Progenitor cell of endocrine pancreas (in vitro differentiated cells): ENCODE results near the gene ABCB10. TPM values are rescaled to one million over a fixed set of nuclear protein-coding genes. Genes with fewer than 3 reads are reported as not detected.
"Not testable (repeated sequence)": the region's sequence is repeated elsewhere in the genome, so short reads cannot be mapped to it uniquely, and the experiment has no call there.

Source experiments
- DNase-seq: peaks from one replicate; pipeline ENCODE4 v3.0.0; 2021; ENCODE audit warnings: low spot score; ENCODE audit not compliant: unreplicated experiment
- H3K27ac Mint-ChIP-seq: 2 replicates; pipeline ENCODE4 v1.8.0; 2021; ENCODE audit warnings: mild to moderate bottlenecking, moderate library complexity, mixed read lengths
- H3K27me3 Mint-ChIP-seq: 2 replicates; pipeline ENCODE4 v1.8.0; 2021; ENCODE audit warnings: mixed read lengths
- H3K36me3 Mint-ChIP-seq: 2 replicates; pipeline ENCODE4 v1.8.0; 2022; ENCODE audit warnings: mixed read lengths; ENCODE audit not compliant: insufficient read depth
- H3K4me1 Mint-ChIP-seq: 2 replicates; pipeline ENCODE4 v1.8.0; 2021; ENCODE audit warnings: low read depth, mixed read lengths
- H3K4me3 Mint-ChIP-seq: 2 replicates; pipeline ENCODE4 v1.8.0; 2021; ENCODE audit warnings: low read depth, mild to moderate bottlenecking, moderate library complexity, mixed read lengths
- H3K9me3 Mint-ChIP-seq: 2 replicates; pipeline ENCODE4 v1.8.0; 2021; ENCODE audit warnings: low read depth, mixed read lengths
- total RNA-seq: library from RNA; stranded (reverse); gene quantifications from 2 replicates; pipeline ENCODE4 v1.2.1, GENCODE V29; 2021
- TF ChIP-seq, protein P1 (sequence below): fragments of 200-600 bp; sonication (generic); IDR thresholded peaks from one replicate; pipeline ENCODE4 v1.5.0; 2021; ENCODE audit warnings: antibody characterized with exemption, mild to moderate bottlenecking; ENCODE audit not compliant: unreplicated experiment

ABCB10 gene
- total RNA-seq, 1 donor from 2014 or later, result 21.4 TPM

DNA sequence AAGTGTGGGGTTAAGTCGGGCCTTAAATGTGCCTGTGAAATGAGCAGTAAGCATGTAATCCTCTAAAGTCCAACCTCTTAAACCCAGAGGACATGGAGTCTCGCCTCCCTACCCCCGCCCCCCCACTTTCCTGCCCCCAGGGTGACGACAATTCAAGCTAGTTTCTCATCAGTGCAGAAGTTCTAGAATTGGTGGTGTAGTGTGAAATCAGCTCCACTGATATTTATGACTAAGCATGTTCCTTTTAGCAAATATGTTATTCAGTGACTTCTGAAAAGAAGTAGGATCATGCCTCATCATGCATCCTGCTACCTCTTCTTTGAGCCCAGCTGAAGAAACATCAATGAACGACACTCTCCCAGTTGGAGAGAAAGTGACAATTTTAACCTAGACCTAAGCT lies 2.6 kb upstream of the ABCB10 start:
- no peak overlapping the region for H3K4me3 Mint-ChIP-seq
- H3K27ac Mint-ChIP-seq, result no peak overlapping the region
- peaks cover 9% of the 10 kb centered on the region for H3K27me3 Mint-ChIP-seq
- no peak for DNase-seq
- TF ChIP-seq, protein P1, sequence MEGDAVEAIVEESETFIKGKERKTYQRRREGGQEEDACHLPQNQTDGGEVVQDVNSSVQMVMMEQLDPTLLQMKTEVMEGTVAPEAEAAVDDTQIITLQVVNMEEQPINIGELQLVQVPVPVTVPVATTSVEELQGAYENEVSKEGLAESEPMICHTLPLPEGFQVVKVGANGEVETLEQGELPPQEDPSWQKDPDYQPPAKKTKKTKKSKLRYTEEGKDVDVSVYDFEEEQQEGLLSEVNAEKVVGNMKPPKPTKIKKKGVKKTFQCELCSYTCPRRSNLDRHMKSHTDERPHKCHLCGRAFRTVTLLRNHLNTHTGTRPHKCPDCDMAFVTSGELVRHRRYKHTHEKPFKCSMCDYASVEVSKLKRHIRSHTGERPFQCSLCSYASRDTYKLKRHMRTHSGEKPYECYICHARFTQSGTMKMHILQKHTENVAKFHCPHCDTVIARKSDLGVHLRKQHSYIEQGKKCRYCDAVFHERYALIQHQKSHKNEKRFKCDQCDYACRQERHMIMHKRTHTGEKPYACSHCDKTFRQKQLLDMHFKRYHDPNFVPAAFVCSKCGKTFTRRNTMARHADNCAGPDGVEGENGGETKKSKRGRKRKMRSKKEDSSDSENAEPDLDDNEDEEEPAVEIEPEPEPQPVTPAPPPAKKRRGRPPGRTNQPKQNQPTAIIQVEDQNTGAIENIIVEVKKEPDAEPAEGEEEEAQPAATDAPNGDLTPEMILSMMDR, result no peak
- no peaks in the 10 kb centered on the region for H3K36me3 Mint-ChIP-seq
- H3K4me1 Mint-ChIP-seq, result peaks cover 14% of the 10 kb centered on the region
- H3K9me3 Mint-ChIP-seq, result no peaks in the 10 kb centered on the region

- H3K27me3 Mint-ChIP-seq, H3K27ac Mint-ChIP-seq, H3K9me3 Mint-ChIP-seq, DNase-seq, H3K4me3 Mint-ChIP-seq, H3K36me3 Mint-ChIP-seq: not testable (repeated sequence)
- H3K4me1 Mint-ChIP-seq, result peaks cover 17% of the 10 kb centered on the region
These were observed 1.6 kb upstream of the ABCB10 start for GRCh38 chr1:229560124-229560523.

DNA sequence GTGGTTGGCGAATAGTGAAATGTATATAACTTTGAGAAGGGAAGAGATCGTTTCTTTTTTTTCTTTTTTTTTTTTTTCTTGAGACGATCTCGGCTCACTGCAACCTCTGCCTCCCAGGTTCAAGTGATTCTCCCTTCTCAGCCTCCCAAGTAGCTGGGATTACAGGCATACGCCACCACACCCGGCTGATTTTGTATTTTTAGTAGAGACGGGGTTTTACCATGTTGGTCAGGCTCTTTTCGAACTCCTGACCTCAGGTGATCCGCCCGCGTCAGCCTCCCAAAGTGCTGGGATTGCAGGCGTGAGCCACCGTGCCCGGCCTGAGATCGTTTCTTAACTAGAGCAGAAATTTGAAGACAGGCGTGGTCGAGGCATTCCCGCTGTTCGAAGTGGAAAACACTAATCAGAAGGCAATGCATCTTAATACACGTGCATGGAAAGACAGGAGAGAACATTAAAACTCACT lies 862 bp upstream of the ABCB10 start:
- H3K36me3 Mint-ChIP-seq, H3K9me3 Mint-ChIP-seq, DNase-seq, H3K27me3 Mint-ChIP-seq: not testable (repeated sequence)
- peak overlapping the region; percentile 86 for H3K4me3 Mint-ChIP-seq
- H3K27ac Mint-ChIP-seq, result peak overlapping the region; percentile 94
- peaks cover 23% of the 10 kb centered on the region for H3K4me1 Mint-ChIP-seq

GRCh38 chr1:229557913-229558414 lies 543 bp downstream of the ABCB10 start:
- TF ChIP-seq, protein P1, result peak; percentile 21
- Mint-ChIP-seq H3K9me3 (no peaks in the 10 kb centered on the region), H3K27ac (peak overlapping the region; percentile 76), H3K36me3 (peaks cover 4% of the 10 kb centered on the region), H3K4me3 (peak overlapping the region; percentile 83), H3K27me3 (peaks cover 11% of the 10 kb centered on the region), H3K4me1 (peaks cover 23% of the 10 kb centered on the region)
- peak; percentile 37 for DNase-seq

DNA sequence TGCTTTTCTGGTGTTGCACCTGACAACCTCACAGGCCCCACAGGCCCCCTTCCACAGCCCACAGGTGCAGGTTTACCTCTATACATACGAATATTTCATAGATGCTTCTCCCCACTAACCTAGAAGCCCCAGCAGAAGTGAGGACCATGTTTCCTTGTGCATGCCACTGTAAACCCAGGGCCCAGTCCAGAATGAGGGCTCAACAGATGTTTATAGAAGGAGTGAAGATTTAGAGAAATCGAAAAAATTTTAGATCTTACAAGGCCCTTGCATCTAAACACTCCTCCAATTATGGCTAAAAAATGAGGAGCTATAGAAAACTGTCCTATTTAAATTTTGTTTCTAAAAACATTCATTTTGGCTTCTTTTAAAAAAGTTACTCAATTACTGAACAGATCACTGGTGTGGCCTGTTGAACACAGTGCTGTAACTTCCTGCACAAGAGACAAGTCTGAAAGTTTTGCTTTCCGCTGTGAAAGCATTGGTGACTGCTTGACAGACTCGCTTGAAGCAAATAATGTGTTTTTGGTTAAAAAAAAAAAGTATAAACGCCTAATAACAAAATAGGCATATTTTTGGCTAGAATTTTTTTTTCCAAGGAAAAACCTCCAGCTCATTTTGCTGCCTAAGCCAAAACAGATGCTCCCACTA lies 1.2 kb downstream of the ABCB10 start:
- Mint-ChIP-seq H3K4me1 (peaks cover 24% of the 10 kb centered on the region), H3K27ac (peak overlapping the region; percentile 76), H3K27me3 (peaks cover 12% of the 10 kb centered on the region), H3K9me3 (no peaks in the 10 kb centered on the region), H3K4me3 (peak overlapping the region; percentile 83), H3K36me3 (peaks cover 5% of the 10 kb centered on the region)
- TF ChIP-seq, protein P1, result no peak
- no peak for DNase-seq

DNA sequence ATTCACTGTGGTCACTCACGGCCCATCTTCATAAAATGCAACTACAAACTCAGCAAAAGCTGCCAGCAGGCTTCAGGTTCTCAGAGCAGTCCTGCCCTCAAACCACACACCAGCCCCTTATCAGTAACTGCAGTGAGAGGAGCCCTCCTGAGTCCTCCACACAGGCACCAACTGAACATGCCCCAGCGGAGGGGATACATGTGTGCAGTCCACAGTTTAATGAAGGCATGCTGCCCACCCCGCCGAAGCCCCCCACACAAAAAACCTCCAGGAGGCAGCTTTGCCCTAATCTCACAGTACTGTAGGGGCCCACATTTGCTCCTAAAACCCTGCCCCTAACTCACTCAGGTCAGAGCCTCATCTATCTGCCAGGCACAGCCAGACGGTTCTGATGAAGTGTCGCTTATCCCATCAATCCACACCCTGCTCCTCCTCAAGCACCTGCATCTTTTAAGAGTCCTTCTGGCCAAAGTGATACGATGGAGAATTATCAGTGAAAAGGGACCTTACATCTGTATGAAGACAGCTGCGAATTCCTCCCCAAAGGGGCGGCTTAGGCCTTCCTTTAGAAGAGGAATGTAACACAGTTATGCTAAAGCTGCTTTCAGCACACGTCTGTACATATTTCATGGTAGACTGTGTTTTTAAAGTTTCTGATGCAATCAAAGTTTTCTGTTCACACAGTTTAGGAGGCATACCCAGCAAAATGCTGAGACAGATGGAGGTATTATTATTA lies 3.5 kb downstream of the ABCB10 start:
- TF ChIP-seq, protein P1, result no peak
- peaks cover 15% of the 10 kb centered on the region for H3K27me3 Mint-ChIP-seq
- H3K4me1 Mint-ChIP-seq, result peaks cover 32% of the 10 kb centered on the region
- H3K9me3 Mint-ChIP-seq, result no peaks in the 10 kb centered on the region
- peak overlapping the region; percentile 53 for H3K27ac Mint-ChIP-seq
- DNase-seq, result no peak
- peaks cover 5% of the 10 kb centered on the region for H3K36me3 Mint-ChIP-seq
- H3K4me3 Mint-ChIP-seq, result peak overlapping the region; percentile 25
